ENCODE measurements around the gene TMEM131. TPM values are rescaled to one million over a fixed set of nuclear protein-coding genes. Genes with fewer than 3 reads are reported as not detected.

TMEM131 gene
- total RNA-seq, 4 donors from 2014 or later: 78.4 to 86.4 (median 80.5) TPM

DNA sequence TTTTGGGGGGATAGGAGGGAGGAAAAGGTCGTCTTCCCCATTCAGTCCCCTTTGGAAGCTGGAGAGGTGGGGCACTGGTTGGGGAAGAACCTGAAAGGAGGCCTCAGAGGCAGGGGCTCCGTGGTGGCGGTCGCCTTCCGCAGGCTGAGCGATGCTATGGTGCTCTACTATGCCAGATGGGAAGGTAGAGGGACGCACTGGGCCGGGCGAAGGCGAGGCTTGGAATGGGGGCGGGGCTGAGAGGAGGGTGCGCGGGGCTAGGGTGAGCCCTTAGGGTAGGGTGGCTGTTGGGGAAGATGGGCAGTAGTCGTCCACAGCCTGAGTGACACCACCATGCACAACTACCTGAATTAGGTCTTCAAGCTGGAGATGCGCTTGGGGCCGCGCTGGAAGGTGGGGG lies 271.2 kb downstream of the TMEM131 start:
- Histone ChIP-seq H3K4me3 (no peak overlapping the region), H3K27me3 (no peaks in the 10 kb centered on the region), H3K36me3 (no peaks in the 10 kb centered on the region), H3K9me3 (no peaks in the 10 kb centered on the region), H3K4me1 (no peaks in the 10 kb centered on the region), H3K27ac (no peak overlapping the region)
- in situ Hi-C loops (cut with MboI; ENCODE audit: low pct_ligation_motif_present in 1 of 4, low pct_unique_long_range_greater_than_20kb in 1 of 4, low sequenced_read_pairs in 3 of 4) (no loop called here), intact Hi-C loops (cut with DNase I; ENCODE audit: low total_unique reads) (no loop called here)
- no peak for TF ChIP-seq POLR2A (IDR thresholded peaks at IDR 0.05)
- no peak for TF ChIP-seq POLR2AphosphoS5 (IDR thresholded peaks at IDR 0.05)
- no peak for TF ChIP-seq EP300 (IDR thresholded peaks at IDR 0.05; ENCODE audit: low read depth)
- no peak for TF ChIP-seq CTCF (IDR thresholded peaks at IDR 0.05)
- DNase-seq: no peak
- 43 to 84% methylated on average over 1 to 17 of the region's 17 CpGs for WGBS, 2 donors (ENCODE audit: low coverage in 1 of 2)

DNA sequence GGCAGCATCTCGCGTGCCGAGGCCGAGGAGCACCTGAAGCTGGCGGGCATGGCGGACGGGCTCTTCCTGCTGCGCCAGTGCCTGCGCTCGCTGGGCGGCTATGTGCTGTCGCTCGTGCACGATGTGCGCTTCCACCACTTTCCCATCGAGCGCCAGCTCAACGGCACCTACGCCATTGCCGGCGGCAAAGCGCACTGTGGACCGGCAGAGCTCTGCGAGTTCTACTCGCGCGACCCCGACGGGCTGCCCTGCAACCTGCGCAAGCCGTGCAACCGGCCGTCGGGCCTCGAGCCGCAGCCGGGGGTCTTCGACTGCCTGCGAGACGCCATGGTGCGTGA lies 271.7 kb downstream of the TMEM131 start:
- WGBS, 2 donors (ENCODE audit: low coverage in 1 of 2): 82% methylated on average over 41 of the region's 41 CpGs; no CpG with 5 or more reads in 1 of the 2 donors
- Histone ChIP-seq H3K4me3 (no peak overlapping the region), H3K9me3 (no peaks in the 10 kb centered on the region), H3K4me1 (no peaks in the 10 kb centered on the region), H3K27ac (no peak overlapping the region), H3K27me3 (no peaks in the 10 kb centered on the region), H3K36me3 (no peaks in the 10 kb centered on the region)
- in situ Hi-C loops (cut with MboI; ENCODE audit: low pct_ligation_motif_present in 1 of 4, low pct_unique_long_range_greater_than_20kb in 1 of 4, low sequenced_read_pairs in 3 of 4): no loop called here
- TF ChIP-seq POLR2AphosphoS5 (IDR thresholded peaks at IDR 0.05): no peak
- TF ChIP-seq EP300 (IDR thresholded peaks at IDR 0.05; ENCODE audit: low read depth): no peak
- no peak for TF ChIP-seq POLR2A (IDR thresholded peaks at IDR 0.05)
- no peak for TF ChIP-seq CTCF (IDR thresholded peaks at IDR 0.05)
- intact Hi-C loops (cut with DNase I; ENCODE audit: low total_unique reads): no loop called here
- DNase-seq: no peak

DNA sequence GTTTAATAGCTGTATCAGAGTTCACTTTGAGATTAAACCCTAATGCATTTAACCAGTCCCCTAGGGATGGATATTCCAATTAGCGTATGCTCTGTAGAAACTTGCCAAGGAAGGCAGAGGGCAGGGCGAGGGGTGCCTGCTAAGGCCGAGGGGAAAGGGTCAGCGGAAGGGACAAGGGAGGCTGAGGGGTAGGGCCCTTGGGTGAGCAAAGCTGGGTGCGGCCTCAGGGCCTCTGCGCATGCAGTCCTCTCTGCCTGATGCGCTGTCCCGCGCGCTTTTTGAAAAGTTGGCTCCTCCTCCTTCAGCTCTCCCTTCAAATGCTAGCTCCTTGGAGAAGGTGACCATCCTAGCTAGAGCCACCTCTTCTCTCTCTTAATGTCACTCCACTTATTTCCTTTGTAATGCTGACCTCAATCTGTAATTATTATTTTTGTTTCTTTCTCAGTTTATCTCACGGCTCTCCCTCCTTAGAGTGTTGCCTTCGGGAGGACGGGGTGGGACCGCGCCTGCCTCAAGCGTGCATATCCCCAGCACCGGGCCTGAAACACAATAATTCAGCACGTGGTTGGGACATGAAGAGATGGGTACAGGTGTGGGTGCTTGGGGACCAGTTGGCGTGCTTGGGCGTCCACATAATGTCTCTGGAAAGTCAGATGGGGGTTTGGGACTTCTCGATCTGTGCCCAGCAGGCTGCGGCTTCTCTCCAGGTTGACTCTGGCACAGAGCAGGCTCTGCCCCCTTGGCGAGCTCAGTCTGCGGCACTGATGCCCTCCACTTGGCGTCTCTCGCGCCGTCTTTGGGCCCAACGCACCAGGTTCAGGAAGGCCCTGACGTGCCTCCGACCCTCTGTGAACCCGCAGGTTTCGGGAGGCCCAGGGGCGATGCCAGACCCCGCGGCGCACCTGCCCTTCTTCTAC lies 272.3 kb downstream of the TMEM131 start:
- H3K9me3 ChIP-seq: no peaks in the 10 kb centered on the region
- H3K36me3 ChIP-seq: no peaks in the 10 kb centered on the region
- H3K4me3 ChIP-seq: no peak overlapping the region
- no peak overlapping the region for H3K27ac ChIP-seq
- TF ChIP-seq EP300 (IDR thresholded peaks at IDR 0.05; ENCODE audit: low read depth) (no peak), POLR2AphosphoS5 (IDR thresholded peaks at IDR 0.05) (no peak), POLR2A (IDR thresholded peaks at IDR 0.05) (no peak), CTCF (IDR thresholded peaks at IDR 0.05) (no peak)
- no peak for DNase-seq
- no peaks in the 10 kb centered on the region for H3K4me1 ChIP-seq
- in situ Hi-C loops (cut with MboI; ENCODE audit: low pct_ligation_motif_present in 1 of 4, low pct_unique_long_range_greater_than_20kb in 1 of 4, low sequenced_read_pairs in 3 of 4): no loop called here
- intact Hi-C loops (cut with DNase I; ENCODE audit: low total_unique reads): no loop called here
- WGBS, 2 donors (ENCODE audit: low coverage in 1 of 2): 92 to 100% methylated on average over 3 to 37 of the region's 37 CpGs
- no peaks in the 10 kb centered on the region for H3K27me3 ChIP-seq

DNA sequence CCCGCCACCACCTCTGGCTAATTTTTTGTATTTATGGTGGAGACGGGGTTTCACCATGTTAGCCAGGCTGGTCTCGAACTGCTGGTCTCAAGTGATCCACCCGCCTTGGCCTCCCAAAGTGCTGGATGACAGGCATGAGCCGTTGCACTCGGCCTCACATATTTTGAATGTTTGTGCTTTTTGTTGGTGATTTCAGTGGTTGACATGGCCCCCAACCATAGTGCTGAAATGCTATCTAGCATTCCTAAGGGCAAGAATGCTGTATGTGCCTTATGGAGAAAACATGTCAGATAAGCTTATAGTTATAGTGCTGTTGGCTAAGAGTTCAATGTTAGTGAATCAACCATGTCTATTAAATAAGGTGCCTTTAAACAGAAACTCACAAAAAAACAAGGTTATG lies 273.5 kb downstream of the TMEM131 start:
- Histone ChIP-seq H3K27ac (no peak overlapping the region), H3K4me1 (no peaks in the 10 kb centered on the region), H3K4me3 (no peak overlapping the region), H3K36me3 (no peaks in the 10 kb centered on the region), H3K27me3 (no peaks in the 10 kb centered on the region), H3K9me3 (no peaks in the 10 kb centered on the region)
- in situ Hi-C loops (cut with MboI; ENCODE audit: low pct_ligation_motif_present in 1 of 4, low pct_unique_long_range_greater_than_20kb in 1 of 4, low sequenced_read_pairs in 3 of 4): no loop called here
- WGBS, 2 donors (ENCODE audit: low coverage in 1 of 2): 96 to 100% methylated on average over 1 to 6 of the region's 6 CpGs
- DNase-seq: no peak
- TF ChIP-seq CTCF (IDR thresholded peaks at IDR 0.05) (no peak), POLR2A (IDR thresholded peaks at IDR 0.05) (no peak), POLR2AphosphoS5 (IDR thresholded peaks at IDR 0.05) (no peak), EP300 (IDR thresholded peaks at IDR 0.05; ENCODE audit: low read depth) (no peak)
- intact Hi-C loops (cut with DNase I; ENCODE audit: low total_unique reads): no loop called here

Measured in transverse colon (tissue), 4 donors.